Activated CD8-positive, alpha-beta T cell treated with anti-CD3 and anti-CD28 coated beads, Interleukin-2, amount 10 ng/mL, durations not matched to agents 7 days and 5 days (primary cell): ENCODE data around the gene PLET1. TPM values are rescaled to one million over a fixed set of nuclear protein-coding genes. Genes with fewer than 3 reads are reported as not detected.

ENCODE experiments used
- ATAC-seq: fragments of 150-1000 bp; cut with Tn5 transposase; one replicate; pipeline ENCODE4 v1.10.0; 2021; ENCODE audit warnings: moderate library complexity
- CTCF ChIA-PET: fragments of 350-600 bp; sonication (Branson Sonifier 250); formaldehyde crosslinking; loops from one replicate; lab custom pipeline; 2021; ENCODE audit warnings: antibody characterized with exemption; lab: Charles Lee
- POLR2A ChIA-PET: fragments of 350-600 bp; sonication (Branson Sonifier 250); formaldehyde crosslinking; loops from one replicate; lab custom pipeline; 2021; ENCODE audit warnings: antibody characterized with exemption; lab: Charles Lee
- DNase-seq: peaks from one replicate; pipeline ENCODE4 v3.0.0-alpha.2; 2020
- H3K27ac Mint-ChIP-seq: one replicate; pipeline ENCODE4 v1.8.0; 2021; ENCODE audit warnings: mild to moderate bottlenecking, mixed read lengths
- H3K27me3 Mint-ChIP-seq: one replicate; pipeline ENCODE4 v1.8.0; 2021; ENCODE audit warnings: low read depth, mixed read lengths
- H3K36me3 Mint-ChIP-seq: one replicate; pipeline ENCODE4 v1.8.0; 2021; ENCODE audit warnings: low read depth, mixed read lengths
- H3K4me1 Mint-ChIP-seq: one replicate; pipeline ENCODE4 v1.8.0; 2021; ENCODE audit warnings: low read depth, mixed read lengths
- H3K4me3 Mint-ChIP-seq: one replicate; pipeline ENCODE4 v1.8.0; 2021; ENCODE audit warnings: mild to moderate bottlenecking, mixed read lengths
- H3K9me3 Mint-ChIP-seq: one replicate; pipeline ENCODE4 v1.8.0; 2022; ENCODE audit warnings: mixed read lengths; ENCODE audit not compliant: insufficient read depth
- total RNA-seq, 2 experiments: library from RNA; stranded (reverse); gene quantifications; one replicate each; pipeline ENCODE4 v1.2.3, GENCODE V29; 2021

The PLET1 gene
- total RNA-seq, 2 experiments from 2014 or later: not detected

- H3K4me3 Mint-ChIP-seq: no peak overlapping the region
- no peaks in the 10 kb centered on the region for H3K4me1 Mint-ChIP-seq
- no peaks in the 10 kb centered on the region for H3K27me3 Mint-ChIP-seq
- ChIA-PET POLR2A (no interaction called here), CTCF (interaction anchor here (1.0 kb wide), 1 partner anchor 44 kb away, joined by 3 read pairs; no protein-coding TSS in a partner anchor)
- no peak overlapping the region for H3K27ac Mint-ChIP-seq
- H3K9me3 Mint-ChIP-seq: no peaks in the 10 kb centered on the region
- peaks cover 43% of the 10 kb centered on the region for H3K36me3 Mint-ChIP-seq
- DNase-seq (no peak), ATAC-seq (no peak)
These were observed 24.8 kb downstream of the PLET1 start for GRCh38 chr11:112235750-112236390.

GRCh38 chr11:112231952-112232351, 28.7 kb downstream of the PLET1 start:
- H3K4me3 Mint-ChIP-seq: no peak overlapping the region
- DNase-seq: no peak
- peaks cover 15% of the 10 kb centered on the region for H3K4me1 Mint-ChIP-seq
- peaks cover 50% of the 10 kb centered on the region for H3K36me3 Mint-ChIP-seq
- ChIA-PET CTCF (interaction anchor here (1.3 to 3.2 kb wide), 4 partner anchors 9 to 48 kb away, joined by 3 to 17 read pairs (median 6); no protein-coding TSS in a partner anchor), POLR2A (no interaction called here)
- no peaks in the 10 kb centered on the region for H3K9me3 Mint-ChIP-seq
- no peaks in the 10 kb centered on the region for H3K27me3 Mint-ChIP-seq
- no peak for ATAC-seq
- no peak overlapping the region for H3K27ac Mint-ChIP-seq

- DNase-seq (no peak), ATAC-seq (no peak)
- no peaks in the 10 kb centered on the region for H3K27me3 Mint-ChIP-seq
- H3K9me3 Mint-ChIP-seq: no peaks in the 10 kb centered on the region
- H3K4me3 Mint-ChIP-seq: no peak overlapping the region
- H3K4me1 Mint-ChIP-seq: peaks cover 16% of the 10 kb centered on the region
- H3K36me3 Mint-ChIP-seq: peaks cover 37% of the 10 kb centered on the region
- H3K27ac Mint-ChIP-seq: no peak overlapping the region
- ChIA-PET CTCF (interaction anchor here (1.1 to 1.3 kb wide), 2 partner anchors 11 to 52 kb away, joined by 3 to 4 read pairs; no protein-coding TSS in a partner anchor), POLR2A (interaction anchor here (1.5 kb wide), 1 partner anchor 8 kb away, joined by 4 read pairs; no protein-coding TSS in a partner anchor)
These were observed 30.8 kb downstream of the PLET1 start for GRCh38 chr11:112229746-112230433.

GRCh38 chr11:112229159-112229558, 31.5 kb downstream of the PLET1 start:
- Mint-ChIP-seq H3K4me1 (peaks cover 17% of the 10 kb centered on the region), H3K27ac (no peak overlapping the region), H3K36me3 (peaks cover 37% of the 10 kb centered on the region), H3K27me3 (no peaks in the 10 kb centered on the region), H3K4me3 (no peak overlapping the region), H3K9me3 (no peaks in the 10 kb centered on the region)
- ATAC-seq: no peak
- ChIA-PET POLR2A (interaction anchor here (1.5 kb wide), 1 partner anchor 9 kb away, joined by 4 read pairs; no protein-coding TSS in a partner anchor), CTCF (interaction anchor here (1.1 to 1.3 kb wide), 2 partner anchors 10 to 53 kb away, joined by 3 to 4 read pairs; no protein-coding TSS in a partner anchor)
- no peak for DNase-seq

- H3K36me3 Mint-ChIP-seq: peaks cover 34% of the 10 kb centered on the region
These were observed 32.0 kb downstream of the PLET1 start for GRCh38 chr11:112228706-112229105.

GRCh38 chr11:112227471-112227870, 33.2 kb downstream of the PLET1 start:
- Mint-ChIP-seq H3K4me3 (peak overlapping the region; percentile 73), H3K27me3 (no peaks in the 10 kb centered on the region), H3K4me1 (peaks cover 17% of the 10 kb centered on the region), H3K9me3 (no peaks in the 10 kb centered on the region), H3K36me3 (peaks cover 32% of the 10 kb centered on the region), H3K27ac (peak overlapping the region; percentile 96)
- ATAC-seq (no peak), DNase-seq (no peak)
- ChIA-PET POLR2A (interaction anchor here (1.0 kb wide), 1 partner anchor 9 kb away, joined by 3 read pairs; no protein-coding TSS in a partner anchor), CTCF (interaction anchor here (1.3 to 10.3 kb wide), 2 partner anchors 8 to 54 kb away, joined by 4 to 264 read pairs; no protein-coding TSS in a partner anchor)

More at GRCh38 chr11:112228706-112229105, 32.0 kb downstream of the PLET1 start:
- no peak overlapping the region for H3K4me3 Mint-ChIP-seq
- peaks cover 17% of the 10 kb centered on the region for H3K4me1 Mint-ChIP-seq
- DNase-seq (no peak), ATAC-seq (no peak)
- no peaks in the 10 kb centered on the region for H3K9me3 Mint-ChIP-seq
- H3K27ac Mint-ChIP-seq: no peak overlapping the region
- ChIA-PET CTCF (interaction anchor here (1.3 to 10.3 kb wide), 2 partner anchors 9 to 53 kb away, joined by 4 to 264 read pairs; no protein-coding TSS in a partner anchor), POLR2A (interaction anchor here (1.5 kb wide), 1 partner anchor 10 kb away, joined by 4 read pairs; no protein-coding TSS in a partner anchor)
- H3K27me3 Mint-ChIP-seq: no peaks in the 10 kb centered on the region

GRCh38 chr11:112226831-112227401, 33.7 kb downstream of the PLET1 start:
- no peaks in the 10 kb centered on the region for H3K27me3 Mint-ChIP-seq
- peaks cover 17% of the 10 kb centered on the region for H3K4me1 Mint-ChIP-seq
- peak; percentile 79 for ATAC-seq
- CTCF ChIA-PET: interaction anchor here (10.3 kb wide), 1 partner anchor 55 kb away, joined by 264 read pairs; no protein-coding TSS in a partner anchor
- DNase-seq: no peak
- peak overlapping the region; percentile 96 for H3K27ac Mint-ChIP-seq
- H3K36me3 Mint-ChIP-seq: peaks cover 30% of the 10 kb centered on the region
- POLR2A ChIA-PET: interaction anchor here (0.6 to 1.1 kb wide), 3 partner anchors 10 to 110 kb away, joined by 3 to 6 read pairs (median 3); no protein-coding TSS in a partner anchor
- peak overlapping the region; percentile 73 for H3K4me3 Mint-ChIP-seq
- no peaks in the 10 kb centered on the region for H3K9me3 Mint-ChIP-seq

GRCh38 chr11:112226062-112226830, 34.4 kb downstream of the PLET1 start, which contains the start of gene PTS:
Gene PTS (plus strand): TSS chr11:112226428. CDS start chr11:112226444, 16 bp downstream.
- Mint-ChIP-seq H3K27me3 (no peaks in the 10 kb centered on the region), H3K36me3 (peaks cover 29% of the 10 kb centered on the region), H3K9me3 (no peaks in the 10 kb centered on the region), H3K27ac (peak within 1 kb of the TSS; percentile 96), H3K4me1 (peaks cover 17% of the 10 kb centered on the region), H3K4me3 (peak within 1 kb of the TSS; percentile 73)
- POLR2A ChIA-PET: interaction anchor here (0.6 to 1.2 kb wide), 4 partner anchors 11 to 63 kb away, joined by 3 to 4 read pairs (median 3); no protein-coding TSS in a partner anchor
- ATAC-seq (peak; percentile 95), DNase-seq (peak; percentile 85)
- CTCF ChIA-PET: interaction anchor here (10.3 kb wide), 1 partner anchor 55 kb away, joined by 264 read pairs; no protein-coding TSS in a partner anchor

- no peaks in the 10 kb centered on the region for H3K9me3 Mint-ChIP-seq
- H3K27ac Mint-ChIP-seq: peak overlapping the region; percentile 96
- H3K36me3 Mint-ChIP-seq: peaks cover 27% of the 10 kb centered on the region
- H3K4me3 Mint-ChIP-seq: peak overlapping the region; percentile 73
- DNase-seq: no peak
- no peak for ATAC-seq
- ChIA-PET POLR2A (interaction anchor here (0.6 to 1.2 kb wide), 2 partner anchors 21 to 56 kb away, joined by 3 to 4 read pairs; no protein-coding TSS in a partner anchor), CTCF (interaction anchor here (10.3 kb wide), 1 partner anchor 56 kb away, joined by 264 read pairs; no protein-coding TSS in a partner anchor)
- H3K4me1 Mint-ChIP-seq: peaks cover 17% of the 10 kb centered on the region
- H3K27me3 Mint-ChIP-seq: no peaks in the 10 kb centered on the region
These were observed 35.0 kb downstream of the PLET1 start for GRCh38 chr11:112225753-112226061.

GRCh38 chr11:112223754-112224532, 36.7 kb downstream of the PLET1 start:
- Mint-ChIP-seq H3K27me3 (no peaks in the 10 kb centered on the region), H3K36me3 (peaks cover 12% of the 10 kb centered on the region), H3K27ac (no peak overlapping the region), H3K9me3 (no peaks in the 10 kb centered on the region), H3K4me1 (peaks cover 19% of the 10 kb centered on the region), H3K4me3 (no peak overlapping the region)
- DNase-seq (no peak), ATAC-seq (no peak)
- ChIA-PET POLR2A (no interaction called here), CTCF (interaction anchor here (1.0 to 10.3 kb wide), 3 partner anchors 8 to 331 kb away, joined by 3 to 264 read pairs (median 3); no protein-coding TSS in a partner anchor)
